Smooth muscle cell (in vitro differentiated cells): Measurements from ENCODE around the gene TTC1. TPM values are rescaled to one million over a fixed set of nuclear protein-coding genes. Genes with fewer than 3 reads are reported as not detected.

ENCODE experiments used
- DNase-seq: peaks from one replicate; lab custom pipeline; 2025; ENCODE audit not compliant: unreplicated experiment; lab: John Stamatoyannopoulos, UW
- H2AFZ ChIP-seq: fragments of 200-600 bp; sonication (generic); 2 replicates; pipeline ENCODE4 v1.6.0; 2016; ENCODE audit warnings: antibody characterized with exemption, low read depth, mild to moderate bottlenecking
- H3F3A ChIP-seq: fragments of 200-600 bp; sonication (generic); 2 replicates; pipeline ENCODE4 v1.6.0; 2017; ENCODE audit warnings: antibody characterized with exemption, low read depth
- H3K27ac ChIP-seq: fragments of 200-600 bp; sonication (generic); 2 replicates; pipeline ENCODE4 v1.5.1; 2016; ENCODE audit warnings: low read depth, mild to moderate bottlenecking
- H3K27me3 ChIP-seq: fragments of 200-600 bp; sonication (generic); 2 replicates; pipeline ENCODE4 v1.6.1; 2016; ENCODE audit warnings: low read depth, mild to moderate bottlenecking
- H3K36me3 ChIP-seq: fragments of 200-600 bp; sonication (generic); 2 replicates; pipeline ENCODE4 v1.5.1; 2016; ENCODE audit warnings: low read depth
- H3K4me1 ChIP-seq: fragments of 200-600 bp; sonication (generic); 2 replicates; pipeline ENCODE4 v1.5.1; 2016; ENCODE audit warnings: low read depth
- H3K4me2 ChIP-seq: fragments of 200-600 bp; sonication (generic); 2 replicates; pipeline ENCODE4 v1.6.0; 2016; ENCODE audit warnings: mild to moderate bottlenecking
- H3K4me3 ChIP-seq: fragments of 200-600 bp; sonication (generic); 2 replicates; pipeline ENCODE4 v1.5.1; 2016; ENCODE audit warnings: mild to moderate bottlenecking
- H3K79me2 ChIP-seq: fragments of 200-600 bp; sonication (generic); 2 replicates; pipeline ENCODE4 v1.6.0; 2016; ENCODE audit warnings: low read depth, mild to moderate bottlenecking
- H3K9ac ChIP-seq: fragments of 200-600 bp; sonication (generic); 2 replicates; pipeline ENCODE4 v1.6.0; 2016; ENCODE audit warnings: low read depth
- H3K9me3 ChIP-seq: fragments of 200-600 bp; sonication (generic); replicated peaks from 2 replicates; pipeline ENCODE4 v1.5.1; 2016; ENCODE audit warnings: low read depth
- H4K20me1 ChIP-seq: fragments of 200-600 bp; sonication (generic); 2 replicates; pipeline ENCODE4 v1.6.0; 2016; ENCODE audit warnings: low read depth
- CTCF ChIP-seq: fragments of 200-600 bp; sonication (generic); IDR thresholded peaks from 2 replicates; pipeline ENCODE4 v1.5.1; 2017; ENCODE audit warnings: borderline replicate concordance, mild to moderate bottlenecking, antibody characterized with exemption; ENCODE audit not compliant: insufficient read depth, poor library complexity, severe bottlenecking
- WGBS: methylation state at CpG from one replicate; pipeline ENCODE4 v1.1.7; 2016; ENCODE audit warnings: low lambda C conversion rate; 5-methylcytosine and 5-hydroxymethylcytosine counted together
- polyA plus RNA-seq: library from polyadenylated mRNA; unstranded; fragments of >200 nt; fragmentation: Nextera tagmentation; extraction: Ambion mirVana; gene quantifications from 2 replicates; pipeline ENCODE4 v1.2.1, GENCODE V29; 2016
- total RNA-seq: library from RNA; depleted of rRNA; stranded (reverse); fragments of >200 nt; gene quantifications from 2 replicates; pipeline ENCODE4 v1.2.3, GENCODE V29; 2014

TTC1 gene
- total and polyA plus RNA-seq, 2 experiments from 2014 or later = 31.5 to 50.7 TPM

- peaks cover 3% of the 10 kb centered on the region for H3K4me1 ChIP-seq
- no peak for DNase-seq
- TF ChIP-seq CTCF = no peak
- H3K9ac ChIP-seq = no peak overlapping the region
- no peak overlapping the region for H2AFZ ChIP-seq
- peaks cover 11% of the 10 kb centered on the region for H4K20me1 ChIP-seq
- peaks cover 9% of the 10 kb centered on the region for H3K36me3 ChIP-seq
- H3F3A ChIP-seq = peaks cover 4% of the 10 kb centered on the region
- no peak overlapping the region for H3K4me2 ChIP-seq
- H3K9me3 ChIP-seq = no peaks in the 10 kb centered on the region
- H3K79me2 ChIP-seq = peaks cover 9% of the 10 kb centered on the region
- 46% methylated on average over 2 of the region's 2 CpGs for WGBS
- no peak overlapping the region for H3K27ac ChIP-seq
- no peaks in the 10 kb centered on the region for H3K27me3 ChIP-seq
- H3K4me3 ChIP-seq = no peak overlapping the region
These were observed 80.6 kb downstream of the TTC1 start for GRCh38 chr5:160089531-160089930.

- no peaks in the 10 kb centered on the region for H3K9me3 ChIP-seq
- peaks cover 15% of the 10 kb centered on the region for H4K20me1 ChIP-seq
- DNase-seq = no peak
- WGBS = 94% methylated on average over 1 of the region's 1 CpG
- no peaks in the 10 kb centered on the region for H3K27me3 ChIP-seq
- H2AFZ ChIP-seq = no peak overlapping the region
- H3K79me2 ChIP-seq = peaks cover 10% of the 10 kb centered on the region
- no peak overlapping the region for H3K9ac ChIP-seq
- TF ChIP-seq CTCF = no peak
- H3K36me3 ChIP-seq = peaks cover 9% of the 10 kb centered on the region
- no peak overlapping the region for H3K4me3 ChIP-seq
- no peak overlapping the region for H3K27ac ChIP-seq
- H3F3A ChIP-seq = peaks cover 2% of the 10 kb centered on the region
- peaks cover 3% of the 10 kb centered on the region for H3K4me1 ChIP-seq
- no peak overlapping the region for H3K4me2 ChIP-seq
These were observed 81.1 kb downstream of the TTC1 start for GRCh38 chr5:160090059-160090458.

GRCh38 chr5:160092514-160092913 is 83.6 kb downstream of the TTC1 start:
- Histone ChIP-seq H3K79me2 (peaks cover 24% of the 10 kb centered on the region), H4K20me1 (peaks cover 33% of the 10 kb centered on the region), H3K27me3 (no peaks in the 10 kb centered on the region), H3K9me3 (no peaks in the 10 kb centered on the region), H2AFZ (no peak overlapping the region), H3K4me3 (no peak overlapping the region), H3K9ac (no peak overlapping the region), H3K27ac (no peak overlapping the region), H3K4me1 (peaks cover 3% of the 10 kb centered on the region), H3K4me2 (no peak overlapping the region), H3F3A (peaks cover 2% of the 10 kb centered on the region), H3K36me3 (peaks cover 9% of the 10 kb centered on the region)
- 84% methylated on average over 7 of the region's 7 CpGs for WGBS
- DNase-seq = no peak
- no peak for TF ChIP-seq CTCF

GRCh38 chr5:160092960-160093707 is 84.2 kb downstream of the TTC1 start:
- Histone ChIP-seq H3K4me1 (peaks cover 3% of the 10 kb centered on the region), H3F3A (peaks cover 2% of the 10 kb centered on the region), H3K9me3 (no peaks in the 10 kb centered on the region), H2AFZ (no peak overlapping the region), H3K4me2 (no peak overlapping the region), H3K36me3 (peaks cover 9% of the 10 kb centered on the region), H3K27ac (no peak overlapping the region), H3K9ac (no peak overlapping the region), H3K27me3 (no peaks in the 10 kb centered on the region), H4K20me1 (peaks cover 40% of the 10 kb centered on the region), H3K79me2 (peaks cover 29% of the 10 kb centered on the region), H3K4me3 (no peak overlapping the region)
- 97% methylated on average over 11 of the region's 11 CpGs for WGBS
- no peak for TF ChIP-seq CTCF
- DNase-seq = no peak
